ENCODE data around the gene GSTA2.
"Not testable (repeated sequence)": the region's sequence is repeated elsewhere in the genome, so short reads cannot be mapped to it uniquely, and the experiment has no call there.

GSTA2 gene

DNA sequence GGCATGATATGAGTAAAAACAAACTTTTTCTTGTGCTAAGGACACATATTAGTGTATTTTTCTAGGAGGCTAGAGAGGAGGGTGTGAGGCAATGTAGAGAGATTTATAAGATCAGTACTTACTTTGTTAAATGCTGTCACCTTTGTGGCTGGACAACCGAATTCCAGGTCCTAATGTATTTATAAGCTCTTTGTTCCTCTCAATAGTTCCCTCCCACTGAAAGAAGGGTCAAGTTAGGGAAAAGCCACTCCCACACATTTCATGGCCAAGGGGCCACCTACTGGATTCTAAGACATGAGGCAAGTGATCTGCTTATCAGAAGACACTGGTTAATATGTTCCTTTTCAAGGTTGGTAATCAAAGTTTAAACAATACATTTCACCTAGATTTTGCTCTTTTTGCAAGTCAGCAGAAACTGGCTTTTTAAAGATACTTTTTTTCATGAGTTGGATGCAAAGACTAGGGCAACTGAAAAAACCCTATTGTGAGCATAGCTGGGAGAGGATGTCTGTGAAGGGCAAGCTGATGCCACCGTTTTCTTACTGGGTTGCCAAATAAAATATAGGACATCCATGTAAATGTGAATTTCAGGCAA lies at the start of gene GSTA2:
GSTA2 (minus strand) TSS at position 154 of the 595 bp plus-strand sequence. CDS start 5,528 bp downstream, outside the sequence.
- DNase-seq (ENCODE audit: low read depth, low spot score); POLR2A ChIA-PET; H3K4me3 ChIP-seq (ENCODE audit: low read depth, low read length); CTCF ChIA-PET: not testable (repeated sequence)

DNA sequence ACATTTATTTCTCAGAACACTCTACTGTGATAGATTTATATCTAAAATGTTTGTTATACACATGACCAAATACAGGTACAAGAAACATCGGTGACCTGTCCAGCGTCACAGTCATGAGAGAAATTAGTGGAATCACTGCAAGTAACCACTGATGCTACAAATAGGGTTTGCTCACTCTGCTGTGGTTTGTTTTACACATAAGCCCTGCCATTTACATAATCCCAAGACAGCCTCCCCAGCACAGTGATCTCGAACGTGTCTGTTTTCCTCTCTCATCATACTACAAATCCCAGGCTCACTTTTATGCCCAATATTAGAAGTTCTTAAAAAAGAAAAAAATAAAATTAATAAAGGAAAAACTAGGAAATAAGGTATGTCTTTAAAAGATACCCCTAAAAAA lies 46.5 kb upstream of the GSTA2 start:
- POLR2A ChIA-PET; H3K4me3 ChIP-seq (ENCODE audit: low read depth, low read length); DNase-seq (ENCODE audit: low read depth, low spot score): not testable (repeated sequence)
- CTCF ChIA-PET: interaction anchor here (1.2 kb wide), 1 partner anchor 10 kb away, joined by 4 read pairs; no protein-coding TSS in a partner anchor

DNA sequence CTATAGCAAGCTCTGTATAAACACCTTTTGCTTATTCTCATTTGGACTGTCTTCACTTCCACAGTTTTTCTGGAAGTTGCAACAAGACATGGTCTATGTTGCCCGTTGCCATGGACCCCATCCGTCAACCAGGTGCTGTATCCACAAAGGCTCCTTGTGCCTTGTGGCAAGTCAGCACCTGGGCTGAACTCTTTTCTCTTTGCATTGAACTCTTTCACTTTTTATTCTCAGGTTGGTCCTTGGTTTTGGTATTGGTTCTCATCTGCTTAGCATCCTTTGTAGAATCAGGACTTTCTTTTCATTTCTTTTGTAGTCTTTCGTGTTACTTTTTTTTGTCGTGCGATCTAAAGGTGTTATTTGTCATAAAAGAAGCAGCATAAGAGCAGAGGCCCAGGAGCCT lies 45.4 kb upstream of the GSTA2 start:
- no peak overlapping the region for H3K4me3 ChIP-seq (ENCODE audit: low read depth, low read length)
- CTCF ChIA-PET: no interaction called here
- DNase-seq (ENCODE audit: low read depth, low spot score): no peak
- TF ChIP-seq, protein P1, sequence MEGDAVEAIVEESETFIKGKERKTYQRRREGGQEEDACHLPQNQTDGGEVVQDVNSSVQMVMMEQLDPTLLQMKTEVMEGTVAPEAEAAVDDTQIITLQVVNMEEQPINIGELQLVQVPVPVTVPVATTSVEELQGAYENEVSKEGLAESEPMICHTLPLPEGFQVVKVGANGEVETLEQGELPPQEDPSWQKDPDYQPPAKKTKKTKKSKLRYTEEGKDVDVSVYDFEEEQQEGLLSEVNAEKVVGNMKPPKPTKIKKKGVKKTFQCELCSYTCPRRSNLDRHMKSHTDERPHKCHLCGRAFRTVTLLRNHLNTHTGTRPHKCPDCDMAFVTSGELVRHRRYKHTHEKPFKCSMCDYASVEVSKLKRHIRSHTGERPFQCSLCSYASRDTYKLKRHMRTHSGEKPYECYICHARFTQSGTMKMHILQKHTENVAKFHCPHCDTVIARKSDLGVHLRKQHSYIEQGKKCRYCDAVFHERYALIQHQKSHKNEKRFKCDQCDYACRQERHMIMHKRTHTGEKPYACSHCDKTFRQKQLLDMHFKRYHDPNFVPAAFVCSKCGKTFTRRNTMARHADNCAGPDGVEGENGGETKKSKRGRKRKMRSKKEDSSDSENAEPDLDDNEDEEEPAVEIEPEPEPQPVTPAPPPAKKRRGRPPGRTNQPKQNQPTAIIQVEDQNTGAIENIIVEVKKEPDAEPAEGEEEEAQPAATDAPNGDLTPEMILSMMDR (IDR thresholded peaks at IDR 0.05; ENCODE audit: insufficient read depth, low read length, missing control alignments): no peak
- POLR2A ChIA-PET: no interaction called here

DNA sequence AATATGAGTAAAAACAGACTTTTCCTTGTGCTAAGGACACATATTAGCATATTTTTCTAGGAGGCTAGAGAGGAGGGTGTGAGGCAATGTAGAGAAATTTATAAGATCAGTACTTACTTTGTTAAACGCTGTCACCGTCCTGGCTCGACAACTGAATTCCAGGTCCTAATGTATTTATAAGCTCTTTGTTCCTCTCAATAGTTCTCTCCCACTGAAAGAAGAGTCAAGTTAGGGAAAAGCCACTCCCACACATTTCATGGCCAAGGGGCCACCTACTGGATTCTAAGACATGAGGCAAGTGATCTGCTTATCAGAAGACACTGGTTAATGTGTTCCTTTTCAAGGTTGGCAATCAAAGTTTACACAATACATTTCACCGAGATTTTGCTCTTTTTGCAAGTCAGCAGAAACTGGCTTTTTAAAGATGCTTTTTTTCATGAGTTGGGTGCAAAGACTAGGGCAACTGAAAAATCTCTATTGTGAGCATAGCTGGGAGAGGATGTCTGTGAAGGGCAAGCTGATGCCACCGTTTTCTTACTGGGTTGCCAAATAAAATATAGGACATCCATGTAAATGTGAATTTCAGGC lies 40.5 kb upstream of the GSTA2 start, which contains the start of gene GSTA1:
GSTA1 (minus strand) TSS at position 149 of the 588 bp plus-strand sequence. CDS start 4,549 bp downstream, outside the sequence.
- POLR2A ChIA-PET; H3K4me3 ChIP-seq (ENCODE audit: low read depth, low read length); DNase-seq (ENCODE audit: low read depth, low spot score): not testable (repeated sequence)
- CTCF ChIA-PET: interaction anchor here (2.4 kb wide), 1 partner anchor 12 kb away, joined by 9 read pairs; no protein-coding TSS in a partner anchor

DNA sequence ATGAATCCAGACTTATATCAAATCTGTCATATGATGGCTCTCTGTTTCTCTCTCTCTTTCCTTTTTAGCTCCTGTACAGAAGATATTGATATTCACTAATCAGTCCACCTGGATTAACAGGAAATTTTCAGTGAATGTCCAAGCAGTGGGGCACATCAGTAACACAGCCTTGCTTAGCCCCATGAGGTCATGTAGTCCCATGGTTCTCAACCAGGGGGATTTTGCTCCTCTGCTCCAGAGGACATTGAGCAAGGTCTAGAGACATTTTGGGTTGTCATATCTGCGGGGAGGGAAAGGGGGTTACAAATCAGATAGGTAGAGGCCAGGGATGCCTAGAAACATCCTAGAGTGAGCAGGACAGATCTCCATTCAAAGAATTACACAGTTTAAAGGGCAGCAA lies 39.5 kb upstream of the GSTA2 start:
- TF ChIP-seq, protein P1 (IDR thresholded peaks at IDR 0.05; ENCODE audit: insufficient read depth, low read length, missing control alignments): no peak
- no peak for DNase-seq (ENCODE audit: low read depth, low spot score)
- ChIA-PET POLR2A (no interaction called here), CTCF (interaction anchor here (2.4 kb wide), 1 partner anchor 13 kb away, joined by 9 read pairs; no protein-coding TSS in a partner anchor)
- no peak overlapping the region for H3K4me3 ChIP-seq (ENCODE audit: low read depth, low read length)

DNA sequence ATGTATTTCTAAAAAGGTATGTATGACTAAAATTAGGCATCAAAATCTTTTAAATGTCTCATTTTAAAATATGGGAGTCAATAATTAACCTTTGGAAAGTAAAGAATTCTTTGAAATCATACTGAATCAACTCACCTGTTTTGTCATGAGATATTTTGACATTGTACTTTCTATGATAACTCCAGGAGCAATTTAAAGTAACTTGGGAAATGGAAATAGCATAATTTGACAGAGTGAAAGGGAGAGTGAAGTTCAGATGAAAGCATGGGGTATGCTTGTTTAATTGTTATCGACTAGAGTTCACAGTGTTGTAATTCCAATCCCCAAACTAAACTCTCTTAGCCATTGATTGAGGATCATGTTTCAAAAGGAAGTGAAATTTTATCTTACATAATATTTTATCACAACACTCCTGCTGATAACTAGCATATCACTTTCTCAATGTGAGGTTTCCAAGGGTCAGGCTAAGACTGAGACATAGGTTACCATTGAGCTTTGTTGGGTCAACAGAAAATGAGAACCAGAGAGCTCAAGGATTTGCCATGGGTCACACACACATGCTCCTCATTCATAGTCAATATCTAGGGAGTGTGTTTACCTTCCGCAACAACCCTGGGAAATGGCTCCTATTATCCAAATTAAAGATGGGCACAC lies 38.0 kb upstream of the GSTA2 start:
- no peak overlapping the region for H3K4me3 ChIP-seq (ENCODE audit: low read depth, low read length)
- ChIA-PET CTCF (interaction anchor here (1.2 to 2.4 kb wide), 2 partner anchors 14 to 67 kb away, joined by 3 to 9 read pairs; no protein-coding TSS in a partner anchor), POLR2A (no interaction called here)
- TF ChIP-seq, protein P1 (IDR thresholded peaks at IDR 0.05; ENCODE audit: insufficient read depth, low read length, missing control alignments): no peak
- DNase-seq (ENCODE audit: low read depth, low spot score): no peak

DNA sequence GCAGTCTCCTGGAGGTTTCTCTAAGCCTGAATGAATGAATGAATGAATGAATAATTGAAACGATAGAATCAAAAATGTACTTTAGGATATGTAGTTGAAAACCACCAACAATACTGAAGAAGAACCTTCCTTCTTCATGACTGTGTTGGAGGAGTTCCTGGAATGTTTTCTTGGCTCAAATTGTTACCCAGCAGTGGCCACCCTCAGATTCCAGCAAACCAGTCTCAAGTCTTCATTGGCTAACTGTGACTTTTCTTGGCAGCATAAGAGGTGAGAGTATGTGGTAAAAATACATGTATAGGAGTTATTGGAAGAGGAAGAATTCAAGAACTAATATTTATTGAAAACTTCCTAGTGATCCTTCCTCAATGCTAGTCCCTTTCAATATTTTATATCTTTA lies 36.0 kb upstream of the GSTA2 start:
- POLR2A ChIA-PET; CTCF ChIA-PET; H3K4me3 ChIP-seq (ENCODE audit: low read depth, low read length): not testable (repeated sequence)
- DNase-seq (ENCODE audit: low read depth, low spot score): peak; percentile 45

DNA sequence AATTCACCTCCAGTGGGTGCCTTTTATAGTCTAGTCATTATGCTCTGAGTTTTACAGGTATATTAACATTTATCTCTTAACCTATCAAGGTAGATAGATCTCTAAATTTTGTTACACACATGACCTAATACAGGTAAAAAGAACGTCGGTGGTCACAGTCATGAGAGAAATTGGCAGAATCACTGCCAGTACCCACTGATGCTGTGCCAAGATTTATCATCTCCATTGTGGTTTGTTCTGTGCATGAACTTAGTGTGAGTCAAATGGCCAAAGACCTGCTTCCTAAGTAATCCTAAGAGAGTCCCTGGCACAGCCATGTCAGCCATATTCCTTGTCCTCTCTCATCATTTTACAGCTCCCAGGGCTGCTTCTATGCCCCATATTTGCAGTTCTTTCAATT lies 31.1 kb upstream of the GSTA2 start:
- DNase-seq (ENCODE audit: low read depth, low spot score); POLR2A ChIA-PET; H3K4me3 ChIP-seq (ENCODE audit: low read depth, low read length); CTCF ChIA-PET: not testable (repeated sequence)

DNA sequence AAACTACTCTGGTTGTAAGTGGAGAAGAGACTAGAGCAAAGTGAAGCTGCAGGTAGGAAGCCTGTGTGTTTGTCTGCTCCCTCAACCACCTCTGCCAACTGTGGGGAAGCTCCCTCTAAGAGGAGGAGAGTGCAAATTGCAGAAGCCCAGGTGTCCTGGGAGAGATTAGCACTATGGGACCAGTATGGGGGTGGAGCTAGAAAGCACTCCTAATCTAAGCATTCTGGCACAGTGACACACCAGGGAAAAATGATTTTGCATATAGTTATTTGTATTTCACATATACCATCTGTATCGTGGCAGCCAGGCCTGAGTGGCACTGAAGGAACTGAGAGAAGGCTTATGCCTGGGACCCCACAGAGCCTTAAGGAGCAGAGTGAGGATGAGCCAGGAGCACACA lies 27.6 kb upstream of the GSTA2 start:
- DNase-seq (ENCODE audit: low read depth, low spot score): no peak
- TF ChIP-seq, protein P1 (IDR thresholded peaks at IDR 0.05; ENCODE audit: insufficient read depth, low read length, missing control alignments): no peak
- ChIA-PET POLR2A (no interaction called here), CTCF (no interaction called here)
- no peak overlapping the region for H3K4me3 ChIP-seq (ENCODE audit: low read depth, low read length)

DNA sequence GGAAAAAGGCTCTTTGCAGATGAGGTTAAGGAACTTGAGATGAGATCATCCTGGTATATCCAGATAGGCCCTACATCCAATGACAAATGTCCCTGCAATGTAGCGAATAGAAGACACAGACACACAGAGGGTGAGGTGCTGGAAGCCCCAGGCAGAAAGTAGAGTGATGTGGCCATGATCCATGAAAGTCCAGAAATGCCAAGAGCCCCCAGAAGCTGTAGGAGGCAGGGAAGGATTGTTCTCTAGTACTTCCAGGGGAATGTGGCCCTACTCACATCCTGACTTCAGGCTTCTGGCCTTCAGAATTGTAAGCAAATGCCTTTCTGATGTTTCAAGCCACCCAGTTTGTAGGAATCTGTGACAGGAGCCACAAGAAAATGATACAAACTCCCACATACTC lies 26.4 kb upstream of the GSTA2 start:
- CTCF ChIA-PET; DNase-seq (ENCODE audit: low read depth, low spot score); H3K4me3 ChIP-seq (ENCODE audit: low read depth, low read length): not testable (repeated sequence)
- POLR2A ChIA-PET: interaction anchor here (0.7 kb wide), 1 partner anchor 124 kb away, joined by 4 read pairs; no protein-coding TSS in a partner anchor
